Panc1 (cell line): ENCODE results near the gene SAMD4B.

Experiments
- CTCF ChIP-seq: fragments of 450-650 bp; IDR thresholded peaks from 2 replicates; pipeline ENCODE4 v1.5.1; 2017; ENCODE audit warnings: mild to moderate bottlenecking
- POLR2AphosphoS5 ChIP-seq: IDR thresholded peaks from 2 replicates; pipeline ENCODE4 v1.6.1; 2012; ENCODE audit warnings: mild to moderate bottlenecking, low read depth, low read length, moderate library complexity
- TCF7L2 ChIP-seq: IDR thresholded peaks from 2 replicates; pipeline ENCODE4 v1.6.1; 2011; ENCODE audit warnings: mild to moderate bottlenecking, low read depth, low read length, inconsistent platforms

- no peak for TF ChIP-seq POLR2AphosphoS5
- TF ChIP-seq CTCF = no peak
- no peak for TF ChIP-seq TCF7L2
Measured at GRCh38 chr19:39432677-39433025, 90.4 kb downstream of the SAMD4B start.
